HG03196 (cell line): Measurements from ENCODE around the gene LYRM4.
A peak's percentile ranks its signal among the peaks of the same experiment; 100 is the strongest.

Source experiments
- ATAC-seq: cut with Tn5 transposase; IDR thresholded peaks from one replicate; pipeline ENCODE4 v1.9.1; 2021; ENCODE audit not compliant: unreplicated experiment

Gene LYRM4

GRCh38 chr6:5105146-5105545, 155.6 kb downstream of the LYRM4 start:
- no peak for ATAC-seq

GRCh38 chr6:5104667-5105066, 156.1 kb downstream of the LYRM4 start:
- ATAC-seq = no peak

GRCh38 chr6:5103250-5103649, 157.5 kb downstream of the LYRM4 start:
- no peak for ATAC-seq

GRCh38 chr6:5102267-5102970, 158.3 kb downstream of the LYRM4 start:
- ATAC-seq = no peak

- no peak for ATAC-seq
Measured at GRCh38 chr6:5100806-5101205, 159.9 kb downstream of the LYRM4 start.

- no peak for ATAC-seq
Measured at GRCh38 chr6:5099537-5099936, 161.2 kb downstream of the LYRM4 start.

GRCh38 chr6:5098501-5099270, 162.1 kb downstream of the LYRM4 start:
- no peak for ATAC-seq

- no peak for ATAC-seq
Measured at GRCh38 chr6:5096482-5096881, 164.3 kb downstream of the LYRM4 start.

- peak; percentile 64 for ATAC-seq
Measured at GRCh38 chr6:5095236-5095635, 165.5 kb downstream of the LYRM4 start.

- ATAC-seq = no peak
Measured at GRCh38 chr6:5094327-5094726, 166.4 kb downstream of the LYRM4 start.

- no peak for ATAC-seq
Measured at GRCh38 chr6:5093231-5094015, 167.3 kb downstream of the LYRM4 start.

GRCh38 chr6:5091210-5092069, 169.3 kb downstream of the LYRM4 start:
- ATAC-seq = no peak

GRCh38 chr6:5090603-5091002, 170.1 kb downstream of the LYRM4 start:
- no peak for ATAC-seq

- no peak for ATAC-seq
Measured at GRCh38 chr6:5089481-5090438, 171.0 kb downstream of the LYRM4 start.

- ATAC-seq = no peak
Measured at GRCh38 chr6:5088780-5089179, 172.0 kb downstream of the LYRM4 start.

- ATAC-seq = no peak
Measured at GRCh38 chr6:5087389-5087788, 173.4 kb downstream of the LYRM4 start.

- no peak for ATAC-seq
Measured at GRCh38 chr6:5086294-5086890, 174.4 kb downstream of the LYRM4 start.

- ATAC-seq = no peak
Measured at GRCh38 chr6:5085648-5086293, 175.0 kb downstream of the LYRM4 start.
